ENCODE results near the gene ABI2. TPM values are rescaled to one million over a fixed set of nuclear protein-coding genes. Genes with fewer than 3 reads are reported as not detected.
"Not testable (repeated sequence)": the region's sequence is repeated elsewhere in the genome, so short reads cannot be mapped to it uniquely, and the experiment has no call there.

ABI2 gene
- 22.9 and 24.9 TPM in 2 replicates for total RNA-seq (2014; rRNA removed; shearing (Covaris generic))
- polyA plus RNA-seq (2015; cell fraction: cytosol; rRNA removed), result 38.5 and 49.6 TPM in 2 replicates
- 37.1 and 39.0 TPM in 2 replicates for polyA plus RNA-seq (2015; cell fraction: nucleus; rRNA removed)

DNA sequence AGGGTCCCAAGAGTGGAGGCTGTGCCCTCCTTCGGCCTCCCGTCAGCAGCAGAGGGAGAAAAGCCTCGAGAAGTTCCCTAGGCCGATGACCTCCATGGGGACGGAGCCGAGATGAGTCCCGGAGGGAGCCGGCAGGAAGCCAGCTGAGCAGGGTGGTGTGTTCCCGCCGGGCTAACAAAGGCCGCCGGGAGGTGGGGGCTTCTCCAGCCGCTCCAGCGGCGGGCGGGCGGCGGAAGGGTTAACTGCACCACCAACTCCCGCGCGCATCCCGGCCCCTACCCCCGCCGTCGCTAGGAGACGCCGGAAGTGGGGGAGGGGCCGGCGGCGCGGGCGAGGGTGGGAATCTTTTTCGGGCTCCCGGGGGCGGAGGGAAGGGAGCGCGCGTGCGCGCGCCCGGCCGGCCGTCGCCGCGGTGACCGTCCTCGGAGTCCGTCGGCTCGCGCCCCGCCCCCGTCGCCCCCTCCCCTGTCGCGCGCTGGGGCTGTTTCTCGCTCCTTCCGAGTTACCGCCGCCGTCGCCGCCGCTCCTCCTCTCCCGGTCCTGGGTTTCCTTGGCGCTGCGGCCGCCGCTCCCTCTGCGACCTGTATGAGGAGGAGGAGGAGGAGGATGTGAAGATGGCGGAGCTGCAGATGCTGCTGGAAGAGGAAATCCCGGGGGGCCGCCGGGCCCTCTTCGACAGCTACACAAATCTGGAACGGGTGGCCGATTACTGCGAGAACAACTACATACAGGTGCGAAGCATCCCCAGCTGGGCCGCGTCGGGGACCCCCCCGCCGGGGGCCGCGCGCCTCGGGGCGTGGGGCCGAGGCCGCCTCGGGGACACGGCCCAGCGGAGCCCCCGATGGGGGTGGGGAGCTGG is at the start of gene ABI2:
ABI2 (plus strand) TSS at position 494 of the 859 bp plus-strand sequence; CDS start at position 615, 121 bp downstream.
- DNase-seq (ENCODE audit: low read depth, low spot score), result peak; percentile 83
- in situ Hi-C loops (cut with HindIII; ENCODE audit: low pct_unique_long_range_greater_than_20kb, low sequenced_read_pairs), result no loop called here

DNA sequence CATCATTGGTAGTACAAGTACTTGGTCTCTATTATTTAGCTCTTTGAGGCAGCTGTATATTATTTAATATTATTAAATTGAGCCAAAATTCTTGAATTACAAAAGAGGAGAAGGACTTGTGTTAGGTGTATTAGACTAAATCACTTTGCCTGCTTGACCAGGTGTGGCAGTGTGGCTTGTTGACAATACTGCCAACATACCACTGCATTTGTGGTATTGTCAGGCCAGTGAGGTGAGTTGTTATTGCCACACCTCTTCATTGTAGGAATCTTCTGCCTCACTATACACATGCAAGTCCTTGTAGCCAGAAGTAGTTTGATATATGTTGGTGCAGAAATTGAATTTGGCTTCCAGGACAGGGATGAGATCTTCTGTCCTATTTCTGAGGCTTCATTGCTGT is 48.9 kb upstream of the ABI2 start:
- in situ Hi-C loops (cut with HindIII; ENCODE audit: low pct_unique_long_range_greater_than_20kb, low sequenced_read_pairs), result no loop called here
- DNase-seq (ENCODE audit: low read depth, low spot score), result no peak

DNA sequence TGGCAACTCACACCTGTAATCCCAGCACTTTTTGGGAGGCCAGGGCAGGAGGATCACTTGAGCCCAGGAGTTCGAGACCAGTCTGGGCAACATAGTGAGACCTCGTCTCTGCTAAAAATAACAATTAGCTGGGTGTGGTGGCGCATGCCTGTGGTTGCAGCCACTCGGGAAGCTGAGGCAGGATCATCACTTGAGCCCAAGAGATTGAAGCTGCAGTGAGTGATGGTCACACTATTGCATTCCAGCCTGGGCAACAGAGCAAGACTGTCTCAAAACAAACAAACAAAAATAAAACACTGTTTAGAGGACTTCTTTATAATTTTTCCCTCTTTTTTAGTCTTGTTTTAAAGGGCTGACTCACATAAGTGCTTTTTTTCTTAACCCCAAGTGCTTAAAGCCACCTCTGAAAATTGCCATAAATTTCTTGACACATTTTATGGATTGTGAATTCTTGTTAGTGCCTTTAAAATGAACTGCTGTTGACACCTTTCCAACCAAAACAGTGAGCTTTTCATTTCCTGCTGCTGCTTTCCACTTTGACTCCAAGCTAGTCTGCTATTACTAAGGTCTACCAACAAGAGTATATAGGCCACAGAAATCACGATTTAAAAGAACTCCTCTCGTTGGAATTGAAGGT is 47.6 kb upstream of the ABI2 start:
- in situ Hi-C loops (cut with HindIII; ENCODE audit: low pct_unique_long_range_greater_than_20kb, low sequenced_read_pairs), result no loop called here
- no peak for DNase-seq (ENCODE audit: low read depth, low spot score)

DNA sequence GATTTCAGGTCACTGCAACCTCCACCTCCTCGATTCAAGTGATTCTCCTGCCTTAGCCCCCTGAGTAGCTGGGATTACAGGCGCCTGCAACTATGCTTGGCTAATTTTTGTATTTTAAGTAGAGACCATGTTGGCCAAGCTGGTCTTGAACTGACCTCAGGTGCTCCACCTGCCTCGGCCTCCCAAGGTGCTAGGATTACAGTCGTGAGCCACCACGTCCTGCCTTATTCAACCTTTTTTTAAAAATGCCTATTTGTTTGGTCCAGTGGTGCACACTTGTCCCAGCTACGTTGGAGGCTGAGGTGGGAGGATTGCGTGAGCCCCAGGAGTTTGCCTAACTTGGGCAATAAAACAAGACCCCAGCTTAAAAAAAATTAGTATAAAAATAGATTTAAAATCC is 46.1 kb upstream of the ABI2 start:
- DNase-seq (ENCODE audit: low read depth, low spot score), result no peak
- in situ Hi-C loops (cut with HindIII; ENCODE audit: low pct_unique_long_range_greater_than_20kb, low sequenced_read_pairs), result no loop called here

DNA sequence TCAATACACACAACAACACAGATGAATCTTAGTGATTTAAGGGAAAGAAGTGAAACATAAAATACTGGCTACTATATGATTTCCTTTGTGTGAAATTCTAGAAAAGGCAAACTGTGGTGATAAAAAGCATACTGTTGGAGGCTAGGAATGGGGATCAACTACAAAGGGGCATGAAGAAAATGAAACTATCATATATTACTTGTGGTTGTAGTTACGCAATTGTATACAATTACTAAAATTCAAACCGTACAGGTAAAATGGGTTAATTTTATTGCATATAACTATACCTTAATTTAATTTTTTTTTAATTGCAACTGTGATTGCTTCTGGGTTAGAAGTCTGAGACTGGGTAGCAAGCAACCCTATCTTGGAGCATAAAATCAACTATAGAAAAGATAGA is 41.7 kb upstream of the ABI2 start:
- in situ Hi-C loops (cut with HindIII; ENCODE audit: low pct_unique_long_range_greater_than_20kb, low sequenced_read_pairs), result no loop called here
- no peak for DNase-seq (ENCODE audit: low read depth, low spot score)

DNA sequence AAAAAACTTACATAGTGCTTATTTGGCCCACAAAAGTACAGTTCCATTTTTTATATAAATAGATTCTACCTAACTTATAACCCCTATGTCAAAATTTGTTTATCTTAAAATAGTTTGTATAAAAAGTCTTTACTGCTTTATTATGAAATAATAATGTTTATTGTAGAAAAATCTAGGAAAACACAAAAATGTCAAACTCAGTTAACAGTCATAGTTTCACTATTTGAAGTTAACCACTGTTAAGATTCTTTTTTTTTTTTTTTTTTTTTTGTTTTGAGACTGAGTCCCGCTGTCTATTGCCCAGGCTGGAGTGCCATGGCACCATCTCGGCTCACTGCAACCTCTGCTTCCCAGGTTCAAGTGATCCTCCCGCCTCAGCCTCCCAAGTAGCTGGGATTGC is 26.5 kb upstream of the ABI2 start:
- DNase-seq (ENCODE audit: low read depth, low spot score), result no peak
- in situ Hi-C loops (cut with HindIII; ENCODE audit: low pct_unique_long_range_greater_than_20kb, low sequenced_read_pairs), result no loop called here

DNA sequence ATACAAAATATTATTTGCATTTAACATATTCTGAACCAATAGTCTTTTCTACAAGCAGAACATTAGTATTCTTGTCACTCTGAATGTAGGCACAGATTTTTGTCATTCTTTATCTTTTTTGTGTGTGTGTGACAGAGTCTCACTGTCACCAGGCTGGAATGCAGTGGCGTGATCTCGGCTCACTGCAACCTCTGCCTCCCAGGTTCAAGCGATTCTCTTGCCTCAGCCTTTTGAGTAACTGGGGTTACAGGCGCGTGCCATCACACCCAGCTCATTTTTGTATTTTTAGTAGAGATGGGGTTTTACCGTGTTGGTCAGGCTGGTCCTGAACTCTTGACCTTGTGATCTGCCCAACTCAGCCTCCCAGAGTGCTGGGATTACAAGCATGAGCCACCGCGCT is 25.6 kb upstream of the ABI2 start:
- in situ Hi-C loops (cut with HindIII; ENCODE audit: low pct_unique_long_range_greater_than_20kb, low sequenced_read_pairs); DNase-seq (ENCODE audit: low read depth, low spot score): not testable (repeated sequence)

DNA sequence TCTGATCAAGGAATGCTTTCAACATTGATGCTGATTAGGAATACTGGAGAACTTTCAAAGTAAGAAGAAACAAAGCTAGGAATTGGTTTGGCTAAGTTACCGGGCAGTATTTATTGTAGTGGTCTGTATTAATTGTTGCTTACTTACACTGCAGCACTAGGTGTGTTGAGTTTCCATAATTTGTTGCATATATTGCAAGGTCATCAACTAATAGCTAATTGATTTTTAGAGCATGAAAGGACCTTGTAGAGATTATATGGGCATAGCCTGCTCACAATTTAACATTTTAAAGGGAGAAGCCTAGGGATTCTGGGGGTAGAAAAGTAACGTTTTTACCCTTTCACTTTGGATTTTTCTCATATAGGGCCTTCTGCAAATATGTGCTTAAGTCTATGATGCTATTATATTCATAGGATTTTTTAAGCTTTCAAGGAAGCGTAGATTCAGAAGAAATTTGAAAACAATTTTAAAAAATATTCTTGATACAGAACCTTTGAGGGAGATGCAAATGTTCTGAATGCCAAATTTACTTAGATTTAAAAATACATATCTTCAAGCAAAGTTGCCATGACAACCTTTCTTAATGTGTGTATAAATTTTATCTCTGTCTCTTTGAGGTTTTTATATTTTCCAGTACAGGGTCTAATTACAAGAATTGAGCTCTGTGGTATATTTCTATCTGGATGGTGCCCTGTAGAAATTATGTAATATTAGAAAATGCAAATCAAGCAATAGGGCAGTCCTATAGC is 17.3 kb upstream of the ABI2 start:
- no peak for DNase-seq (ENCODE audit: low read depth, low spot score)
- in situ Hi-C loops (cut with HindIII; ENCODE audit: low pct_unique_long_range_greater_than_20kb, low sequenced_read_pairs), result no loop called here

DNA sequence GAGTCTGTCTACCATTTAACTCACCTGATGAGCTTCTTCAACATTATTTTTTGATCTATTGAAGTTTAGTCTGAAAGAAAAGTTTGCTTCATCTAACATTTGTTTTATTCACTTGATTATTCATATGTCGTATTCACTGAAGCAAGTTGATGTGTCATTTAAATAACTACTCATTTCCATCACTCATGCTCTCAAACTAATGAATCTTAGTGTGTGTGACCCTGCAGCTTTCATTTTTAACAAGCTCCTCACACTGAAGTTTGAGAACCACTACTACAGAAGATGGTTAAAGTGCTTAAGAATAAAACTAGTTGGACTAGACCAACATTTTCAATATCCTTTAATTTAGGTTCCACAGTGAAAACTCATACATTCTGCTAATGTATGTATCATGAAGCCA is 1.8 kb upstream of the ABI2 start:
- DNase-seq (ENCODE audit: low read depth, low spot score), result no peak
- in situ Hi-C loops (cut with HindIII; ENCODE audit: low pct_unique_long_range_greater_than_20kb, low sequenced_read_pairs), result no loop called here

DNA sequence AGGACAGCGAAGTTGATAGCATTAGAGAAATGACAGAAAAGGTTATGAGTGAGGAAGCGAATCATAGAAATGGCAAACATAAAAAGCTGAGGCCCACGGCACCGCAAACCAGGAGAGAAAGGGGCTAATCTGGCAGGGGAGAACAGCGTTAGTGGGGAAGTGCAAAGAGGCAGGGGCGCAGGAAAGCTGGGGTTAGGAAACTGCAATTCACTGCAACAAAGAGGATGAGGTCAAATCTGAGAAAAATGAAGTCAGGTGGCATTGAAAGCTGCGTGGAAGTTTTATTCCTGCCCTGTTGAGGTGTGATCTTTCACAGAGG is 653 bp upstream of the ABI2 start:
- peak; percentile 7 for DNase-seq (ENCODE audit: low read depth, low spot score)

DNA sequence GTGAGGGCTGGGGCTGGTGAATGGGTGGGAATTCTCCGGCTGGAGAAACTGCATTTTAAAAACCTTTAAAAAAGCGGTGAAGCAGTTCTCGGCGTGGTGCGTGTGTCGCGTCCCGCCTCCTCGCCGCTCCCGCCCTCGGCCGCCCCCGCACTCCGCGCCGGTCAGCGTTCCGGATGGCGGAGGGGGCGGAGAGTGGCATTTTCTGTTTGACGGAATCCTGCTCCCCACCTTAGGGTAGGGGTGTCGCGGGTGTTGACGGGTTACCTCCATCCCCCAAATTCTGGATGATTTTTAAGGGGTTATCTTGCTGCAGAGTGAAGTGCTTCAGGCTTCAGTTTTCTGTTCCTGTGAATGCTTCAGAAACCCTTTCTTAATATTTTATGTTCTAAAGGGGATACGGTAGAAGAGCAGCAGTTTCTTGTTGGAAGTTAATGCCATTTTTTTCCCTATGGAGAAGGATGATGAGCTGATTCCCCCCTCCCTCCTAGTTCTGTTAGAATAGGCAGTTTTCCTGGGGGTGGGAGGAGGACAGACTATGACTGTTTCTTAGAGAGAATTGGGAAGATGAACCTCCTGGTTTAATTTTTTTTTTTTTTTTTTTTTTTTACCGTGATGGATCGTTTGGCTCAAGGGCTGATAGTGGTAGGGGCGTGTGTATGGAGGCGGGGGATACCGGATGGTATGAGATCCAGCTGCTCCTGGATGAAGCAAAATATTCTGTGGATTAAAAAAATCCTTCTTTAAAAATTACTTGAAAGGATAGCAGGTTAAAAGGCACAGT is 756 bp downstream of the ABI2 start:
- in situ Hi-C loops (cut with HindIII; ENCODE audit: low pct_unique_long_range_greater_than_20kb, low sequenced_read_pairs), result no loop called here
- DNase-seq (ENCODE audit: low read depth, low spot score), result peak; percentile 44

More for the DNA sequence above, 653 bp upstream of the ABI2 start:
- in situ Hi-C loops (cut with HindIII; ENCODE audit: low pct_unique_long_range_greater_than_20kb, low sequenced_read_pairs), result no loop called here

DNA sequence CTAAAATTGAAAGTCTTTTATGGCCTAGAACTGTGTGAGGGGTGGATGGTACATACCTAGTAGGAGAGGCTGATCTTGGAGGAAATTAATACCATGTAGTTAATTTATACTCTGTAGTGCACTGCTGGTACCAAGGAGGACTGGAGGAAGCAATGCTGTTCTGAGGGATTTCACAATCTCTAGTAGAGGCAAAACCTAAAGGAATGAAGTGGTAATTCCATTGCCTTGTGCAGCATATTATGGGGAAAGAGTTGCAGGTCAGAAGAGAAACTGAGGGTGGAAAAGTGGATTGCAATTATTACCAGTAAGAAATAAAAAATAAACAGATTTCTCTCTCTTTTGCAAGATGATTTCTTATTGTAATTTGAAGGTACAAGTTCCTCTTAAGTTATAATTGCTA is 2.2 kb downstream of the ABI2 start:
- in situ Hi-C loops (cut with HindIII; ENCODE audit: low pct_unique_long_range_greater_than_20kb, low sequenced_read_pairs), result no loop called here
- no peak for DNase-seq (ENCODE audit: low read depth, low spot score)

DNA sequence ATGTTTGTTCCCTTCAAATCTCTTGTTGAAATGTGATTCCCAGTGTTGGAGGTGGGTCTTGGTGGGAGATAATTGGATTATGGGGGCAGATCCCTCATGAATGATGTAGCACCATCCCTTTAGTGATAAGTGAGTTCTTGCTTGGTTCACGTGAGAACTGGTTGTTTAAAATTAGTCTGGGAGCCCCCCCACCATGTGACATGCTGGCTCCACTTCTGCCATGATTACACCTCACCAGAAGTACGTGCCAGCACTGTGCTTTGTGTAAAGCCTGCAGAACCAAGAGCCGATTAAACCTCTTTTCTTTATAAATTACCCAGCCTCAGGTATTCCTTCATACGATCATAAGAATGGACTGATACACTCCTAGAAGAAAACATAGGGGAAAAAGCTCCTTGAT is 10.1 kb downstream of the ABI2 start:
- no peak for DNase-seq (ENCODE audit: low read depth, low spot score)
- in situ Hi-C loops (cut with HindIII; ENCODE audit: low pct_unique_long_range_greater_than_20kb, low sequenced_read_pairs), result no loop called here

DNA sequence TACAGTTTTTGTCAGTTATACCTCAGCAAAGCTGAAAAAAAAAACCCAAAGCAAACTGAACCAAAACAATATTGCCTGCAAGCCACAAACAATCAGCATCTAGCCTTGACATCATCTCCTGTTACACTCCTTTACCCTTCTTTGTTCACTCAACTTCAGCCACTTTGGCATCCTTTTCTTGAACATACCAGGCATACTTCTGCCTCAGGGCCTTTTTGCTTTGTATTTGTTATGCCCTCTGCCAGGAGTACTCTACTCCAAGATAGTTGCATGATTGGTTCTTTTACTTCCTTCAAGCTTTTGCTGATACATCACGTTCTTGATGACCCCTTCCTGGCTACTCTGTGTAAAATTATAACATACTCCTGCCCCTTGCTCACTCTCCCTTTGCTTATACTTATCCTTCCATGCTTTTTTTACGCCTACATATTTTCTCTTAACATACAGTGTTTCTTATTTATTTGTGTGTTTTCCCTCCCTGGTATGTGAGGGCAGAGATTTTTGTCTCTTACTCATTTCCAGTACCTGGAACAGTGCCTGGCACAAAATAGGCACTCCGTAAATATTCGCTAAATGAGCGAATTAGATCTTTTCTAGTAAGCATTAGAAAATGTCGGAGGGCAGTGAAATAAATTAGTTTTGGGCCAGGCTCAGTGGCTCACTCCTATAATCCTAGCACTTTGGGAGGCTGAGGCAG is 12.7 kb downstream of the ABI2 start:
- DNase-seq (ENCODE audit: low read depth, low spot score), result peak; percentile 27
- in situ Hi-C loops (cut with HindIII; ENCODE audit: low pct_unique_long_range_greater_than_20kb, low sequenced_read_pairs), result no loop called here

DNA sequence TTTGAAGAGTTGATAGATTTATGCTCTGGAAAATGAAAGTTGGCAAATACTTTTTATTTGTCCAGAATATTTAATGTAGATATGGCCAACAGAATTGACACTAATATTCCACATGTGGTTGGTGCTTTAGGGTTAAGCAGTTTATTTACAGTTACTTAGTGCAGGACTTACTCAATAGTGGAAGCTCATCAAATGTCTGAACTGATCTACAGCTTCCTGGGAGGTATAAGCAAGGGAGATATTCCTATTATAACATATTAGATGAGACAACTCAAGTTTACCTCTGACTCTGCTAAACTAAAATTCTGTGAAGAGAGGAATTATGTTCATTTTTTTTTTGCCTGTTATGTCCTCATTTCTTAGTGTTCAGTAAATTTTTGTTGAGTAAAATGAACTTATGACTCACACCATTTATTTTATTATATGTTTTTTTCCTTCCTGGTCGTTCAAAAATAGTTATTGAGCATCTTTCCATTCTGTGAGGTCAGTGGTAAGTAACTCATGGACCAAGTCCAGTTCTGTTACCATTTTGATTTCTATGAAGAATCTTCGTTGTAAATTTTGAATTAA is 13.6 kb downstream of the ABI2 start:
- DNase-seq (ENCODE audit: low read depth, low spot score), result no peak
- in situ Hi-C loops (cut with HindIII; ENCODE audit: low pct_unique_long_range_greater_than_20kb, low sequenced_read_pairs), result no loop called here

DNA sequence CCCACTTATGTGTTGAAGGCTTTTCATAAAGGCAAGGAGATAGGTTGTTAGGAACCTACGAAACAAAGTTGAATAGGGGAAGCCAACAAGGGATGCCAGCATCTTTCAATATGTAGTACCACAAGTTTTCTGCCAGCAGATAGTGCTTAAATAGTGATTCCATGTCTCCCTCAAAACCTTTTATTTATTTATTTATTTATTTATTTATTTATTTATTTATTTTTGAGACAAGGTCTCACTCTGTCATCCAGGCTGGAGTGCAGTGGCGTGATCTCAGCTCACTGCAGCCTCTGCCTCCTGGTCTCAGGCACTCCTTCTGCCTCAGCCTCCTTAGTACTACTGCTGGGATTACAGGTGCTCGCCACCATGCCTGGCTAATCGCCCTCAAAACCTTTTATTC is 14.2 kb downstream of the ABI2 start:
- in situ Hi-C loops (cut with HindIII; ENCODE audit: low pct_unique_long_range_greater_than_20kb, low sequenced_read_pairs), result not testable (repeated sequence)

DNA sequence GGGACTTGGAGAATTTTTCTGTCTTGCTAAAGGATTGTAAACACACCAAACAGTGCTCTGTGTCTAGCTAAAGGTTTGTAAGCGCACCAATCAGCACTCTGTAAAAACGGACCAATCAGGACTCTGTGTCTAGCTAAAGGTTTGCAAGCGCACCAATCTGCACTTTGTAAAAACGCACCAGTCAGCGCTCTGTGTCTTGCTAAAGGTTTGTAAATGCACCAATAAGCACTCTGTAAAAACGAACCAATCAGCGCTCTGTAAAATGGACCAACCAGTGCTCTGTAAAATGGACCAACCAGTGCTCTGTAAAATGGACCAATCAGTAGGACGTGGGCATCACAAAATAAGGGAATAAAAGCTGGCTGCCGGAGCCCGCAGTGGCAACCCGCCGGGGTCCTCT is 16.5 kb downstream of the ABI2 start:
- no peak for DNase-seq (ENCODE audit: low read depth, low spot score)
- in situ Hi-C loops (cut with HindIII; ENCODE audit: low pct_unique_long_range_greater_than_20kb, low sequenced_read_pairs), result no loop called here

More for the DNA sequence above, 14.2 kb downstream of the ABI2 start:
- not testable (repeated sequence) for DNase-seq (ENCODE audit: low read depth, low spot score)
